GM12874 (cell line): ENCODE data around the gene LRRC3.

Experiments
- CTCF ChIP-seq: IDR thresholded peaks from 2 replicates; pipeline ENCODE4 v1.5.1; 2011; ENCODE audit warnings: low read depth, mild to moderate bottlenecking, control low read depth, low read length, moderate library complexity; ENCODE audit not compliant: insufficient read depth

LRRC3 gene

GRCh38 chr21:44506279-44507255, 51.3 kb downstream of the LRRC3 start:
- no peak for TF ChIP-seq CTCF

- TF ChIP-seq CTCF: no peak
Measured at GRCh38 chr21:44507673-44508425, 52.5 kb downstream of the LRRC3 start.

GRCh38 chr21:44508426-44508710, 53.1 kb downstream of the LRRC3 start:
- no peak for TF ChIP-seq CTCF

- no peak for TF ChIP-seq CTCF
Measured at GRCh38 chr21:44508711-44509445, 53.6 kb downstream of the LRRC3 start.

GRCh38 chr21:44509539-44509938, 54.2 kb downstream of the LRRC3 start:
- peak; percentile 36 for TF ChIP-seq CTCF

- TF ChIP-seq CTCF: no peak
Measured at GRCh38 chr21:44510109-44510507, 54.8 kb downstream of the LRRC3 start.
